ENCODE data around the gene ADGRG2.

The ADGRG2 gene

GRCh38 chrX:18955676-18956075 is 166.6 kb downstream of the ADGRG2 start:
- no peak for DNase-seq (ENCODE audit: low spot score)

- no peak for DNase-seq (ENCODE audit: low spot score)
These were observed 171.2 kb downstream of the ADGRG2 start for GRCh38 chrX:18951032-18951431.

GRCh38 chrX:18949944-18950301 is 172.3 kb downstream of the ADGRG2 start:
- no peak for DNase-seq (ENCODE audit: low spot score)

- no peak for DNase-seq (ENCODE audit: low spot score)
These were observed 172.9 kb downstream of the ADGRG2 start for GRCh38 chrX:18949291-18949943.

GRCh38 chrX:18946611-18947010 is 175.7 kb downstream of the ADGRG2 start:
- DNase-seq (ENCODE audit: low spot score): no peak

- no peak for DNase-seq (ENCODE audit: low spot score)
These were observed 176.1 kb downstream of the ADGRG2 start for GRCh38 chrX:18946157-18946556.

GRCh38 chrX:18945483-18945882 is 176.8 kb downstream of the ADGRG2 start:
- no peak for DNase-seq (ENCODE audit: low spot score)

GRCh38 chrX:18944482-18944881 is 177.8 kb downstream of the ADGRG2 start:
- DNase-seq (ENCODE audit: low spot score): no peak

- DNase-seq (ENCODE audit: low spot score): no peak
These were observed 180.4 kb downstream of the ADGRG2 start for GRCh38 chrX:18941896-18942295.

Measured in AG20443 (cell line).